ENCODE results near the gene LDLRAD4. TPM values are rescaled to one million over a fixed set of nuclear protein-coding genes. Genes with fewer than 3 reads are reported as not detected.

LDLRAD4 gene
- total RNA-seq, 1 experiment from 2014 or later, result 204 TPM

DNA sequence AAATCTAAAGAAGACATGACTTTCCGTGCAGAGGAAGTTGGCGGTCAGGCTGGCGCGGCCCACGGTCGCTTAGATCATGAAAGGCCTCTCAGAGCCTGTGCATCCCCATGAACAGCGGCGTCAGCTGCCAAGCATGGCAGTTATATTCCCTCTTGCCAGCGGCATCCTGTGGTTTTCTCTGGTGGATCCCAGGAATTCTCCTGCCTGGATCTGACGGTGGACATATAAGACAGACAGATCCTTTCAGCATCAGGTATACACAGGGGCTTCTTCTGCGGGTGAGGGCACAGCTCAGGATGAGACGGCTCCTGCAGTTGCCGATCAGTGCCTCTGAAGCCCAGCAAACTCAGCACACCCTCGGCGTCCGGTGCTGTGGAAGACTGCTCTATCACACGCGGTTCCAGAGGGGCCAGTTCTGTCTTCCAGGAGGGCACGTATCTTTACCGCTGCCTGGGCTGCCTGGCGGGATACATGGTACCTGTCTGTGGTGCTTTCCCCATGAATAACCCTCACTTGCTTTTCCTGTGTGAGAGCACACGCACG, 157.8 kb downstream of the LDLRAD4 start:
- Histone ChIP-seq H3K4me1 (ENCODE audit: low read length) (no peaks in the 10 kb centered on the region), H3K9me2 (replicated peaks; ENCODE audit: insufficient read depth, low read length) (no peaks in the 10 kb centered on the region), H3K36me3 (ENCODE audit: insufficient read depth, low read length) (no peaks in the 10 kb centered on the region), H2AFZ (ENCODE audit: low read length) (no peak overlapping the region), H3K27ac (ENCODE audit: low read length) (no peak overlapping the region), H4K20me1 (ENCODE audit: insufficient read depth, low read depth, low read length) (no peaks in the 10 kb centered on the region), H3K4me3 (ENCODE audit: low read length) (no peak overlapping the region), H3K79me2 (ENCODE audit: low read length) (no peaks in the 10 kb centered on the region), H3K27me3 (ENCODE audit: low read length) (no peaks in the 10 kb centered on the region), H3K4me2 (ENCODE audit: low read depth, low read length, poor library complexity, severe bottlenecking) (no peak overlapping the region), H3K9ac (ENCODE audit: low read length) (no peak overlapping the region), H3K9me3 (ENCODE audit: low read length) (no peaks in the 10 kb centered on the region)
- DNase-seq, result no peak

DNA sequence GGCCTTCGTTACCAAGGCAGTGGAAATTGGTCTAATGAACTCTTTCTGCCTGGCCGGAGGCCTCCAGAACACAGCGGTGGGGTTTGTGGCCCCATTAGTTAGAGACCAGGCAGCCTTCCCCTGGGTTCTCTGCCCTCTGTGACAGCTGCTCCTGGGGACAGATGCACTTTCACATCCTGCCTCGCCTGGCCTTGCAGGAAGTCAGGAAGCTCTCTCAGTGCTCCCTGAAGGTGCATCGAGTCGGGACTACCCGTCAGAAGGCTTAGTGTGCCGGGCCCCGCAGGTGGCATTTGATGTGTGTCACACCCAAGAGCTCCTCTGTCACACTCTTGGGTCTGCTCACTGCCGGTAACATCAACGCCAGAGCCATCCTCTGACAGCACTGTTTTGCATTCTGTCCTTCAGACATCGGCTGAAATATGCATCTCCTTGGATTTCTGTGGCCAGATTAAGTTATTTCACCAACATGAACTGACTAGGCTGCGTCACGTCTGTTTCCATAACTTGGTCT, 158.3 kb downstream of the LDLRAD4 start:
- Histone ChIP-seq H3K4me1 (ENCODE audit: low read length) (no peaks in the 10 kb centered on the region), H3K4me3 (ENCODE audit: low read length) (no peak overlapping the region), H3K9me2 (replicated peaks; ENCODE audit: insufficient read depth, low read length) (no peaks in the 10 kb centered on the region), H3K27me3 (ENCODE audit: low read length) (no peaks in the 10 kb centered on the region), H3K27ac (ENCODE audit: low read length) (no peak overlapping the region), H4K20me1 (ENCODE audit: insufficient read depth, low read depth, low read length) (no peaks in the 10 kb centered on the region), H3K79me2 (ENCODE audit: low read length) (no peaks in the 10 kb centered on the region), H3K9me3 (ENCODE audit: low read length) (no peaks in the 10 kb centered on the region), H3K4me2 (ENCODE audit: low read depth, low read length, poor library complexity, severe bottlenecking) (no peak overlapping the region), H2AFZ (ENCODE audit: low read length) (no peak overlapping the region), H3K9ac (ENCODE audit: low read length) (no peak overlapping the region), H3K36me3 (ENCODE audit: insufficient read depth, low read length) (no peaks in the 10 kb centered on the region)
- DNase-seq, result no peak

DNA sequence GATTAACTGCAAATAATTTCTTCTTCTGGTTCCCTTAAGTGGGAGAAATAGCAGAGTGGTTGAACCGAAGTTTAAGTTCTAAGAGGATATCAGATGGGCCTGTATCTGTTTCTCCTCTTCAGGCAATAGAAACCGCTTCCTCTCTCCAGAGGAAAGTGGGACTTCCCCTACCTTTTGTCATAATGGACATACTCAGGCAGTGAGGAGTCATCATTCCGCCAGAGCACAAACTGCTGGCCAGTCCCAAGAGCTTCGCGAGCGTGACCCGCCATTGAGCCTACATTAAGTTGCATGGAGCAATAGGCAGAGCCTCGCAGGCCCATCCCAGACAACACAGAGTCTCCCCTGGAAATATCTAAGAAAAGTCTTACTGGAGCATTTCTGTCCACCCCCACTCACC, 158.9 kb downstream of the LDLRAD4 start:
- Histone ChIP-seq H3K9me3 (ENCODE audit: low read length) (no peaks in the 10 kb centered on the region), H3K9me2 (replicated peaks; ENCODE audit: insufficient read depth, low read length) (no peaks in the 10 kb centered on the region), H3K9ac (ENCODE audit: low read length) (no peak overlapping the region), H3K27ac (ENCODE audit: low read length) (no peak overlapping the region), H3K36me3 (ENCODE audit: insufficient read depth, low read length) (no peaks in the 10 kb centered on the region), H3K4me1 (ENCODE audit: low read length) (no peaks in the 10 kb centered on the region), H3K4me2 (ENCODE audit: low read depth, low read length, poor library complexity, severe bottlenecking) (no peak overlapping the region), H3K79me2 (ENCODE audit: low read length) (no peaks in the 10 kb centered on the region), H4K20me1 (ENCODE audit: insufficient read depth, low read depth, low read length) (no peaks in the 10 kb centered on the region), H3K27me3 (ENCODE audit: low read length) (no peaks in the 10 kb centered on the region), H2AFZ (ENCODE audit: low read length) (no peak overlapping the region), H3K4me3 (ENCODE audit: low read length) (no peak overlapping the region)
- no peak for DNase-seq

DNA sequence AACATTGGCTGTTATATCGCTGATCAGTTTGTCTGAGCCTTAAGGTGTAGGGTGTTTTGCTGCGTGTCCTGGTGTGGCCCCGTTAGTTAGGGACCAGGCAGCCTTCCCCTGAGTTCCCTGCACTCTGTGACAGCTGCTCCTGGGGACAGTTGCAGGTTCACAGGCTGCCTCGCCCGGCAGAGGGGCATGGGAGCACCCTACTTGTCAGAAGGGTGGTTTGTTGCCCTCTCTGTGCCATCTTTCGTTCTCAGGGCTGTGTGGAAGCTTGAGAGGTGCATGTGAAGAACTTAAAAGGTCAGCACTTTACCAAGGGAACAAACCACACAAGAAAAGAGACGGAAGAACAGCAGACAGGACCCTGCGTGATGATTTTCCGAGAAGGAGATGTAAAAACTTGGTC, 159.6 kb downstream of the LDLRAD4 start:
- Histone ChIP-seq H3K9ac (ENCODE audit: low read length) (no peak overlapping the region), H3K4me1 (ENCODE audit: low read length) (no peaks in the 10 kb centered on the region), H2AFZ (ENCODE audit: low read length) (no peak overlapping the region), H3K9me3 (ENCODE audit: low read length) (no peaks in the 10 kb centered on the region), H3K4me3 (ENCODE audit: low read length) (no peak overlapping the region), H4K20me1 (ENCODE audit: insufficient read depth, low read depth, low read length) (no peaks in the 10 kb centered on the region), H3K36me3 (ENCODE audit: insufficient read depth, low read length) (no peaks in the 10 kb centered on the region), H3K27me3 (ENCODE audit: low read length) (no peaks in the 10 kb centered on the region), H3K27ac (ENCODE audit: low read length) (no peak overlapping the region), H3K9me2 (replicated peaks; ENCODE audit: insufficient read depth, low read length) (no peaks in the 10 kb centered on the region), H3K4me2 (ENCODE audit: low read depth, low read length, poor library complexity, severe bottlenecking) (no peak overlapping the region), H3K79me2 (ENCODE audit: low read length) (no peaks in the 10 kb centered on the region)
- DNase-seq, result no peak

- Histone ChIP-seq H3K9me3 (ENCODE audit: low read length) (no peaks in the 10 kb centered on the region), H3K4me2 (ENCODE audit: low read depth, low read length, poor library complexity, severe bottlenecking) (no peak overlapping the region), H3K9me2 (replicated peaks; ENCODE audit: insufficient read depth, low read length) (no peaks in the 10 kb centered on the region), H3K36me3 (ENCODE audit: insufficient read depth, low read length) (no peaks in the 10 kb centered on the region), H3K27ac (ENCODE audit: low read length) (no peak overlapping the region), H4K20me1 (ENCODE audit: insufficient read depth, low read depth, low read length) (no peaks in the 10 kb centered on the region), H2AFZ (ENCODE audit: low read length) (no peak overlapping the region), H3K4me1 (ENCODE audit: low read length) (no peaks in the 10 kb centered on the region), H3K79me2 (ENCODE audit: low read length) (no peaks in the 10 kb centered on the region), H3K9ac (ENCODE audit: low read length) (no peak overlapping the region), H3K27me3 (ENCODE audit: low read length) (no peaks in the 10 kb centered on the region), H3K4me3 (ENCODE audit: low read length) (no peak overlapping the region)
- DNase-seq, result no peak
Measured at GRCh38 chr18:13379062-13379865, 160.7 kb downstream of the LDLRAD4 start.

DNA sequence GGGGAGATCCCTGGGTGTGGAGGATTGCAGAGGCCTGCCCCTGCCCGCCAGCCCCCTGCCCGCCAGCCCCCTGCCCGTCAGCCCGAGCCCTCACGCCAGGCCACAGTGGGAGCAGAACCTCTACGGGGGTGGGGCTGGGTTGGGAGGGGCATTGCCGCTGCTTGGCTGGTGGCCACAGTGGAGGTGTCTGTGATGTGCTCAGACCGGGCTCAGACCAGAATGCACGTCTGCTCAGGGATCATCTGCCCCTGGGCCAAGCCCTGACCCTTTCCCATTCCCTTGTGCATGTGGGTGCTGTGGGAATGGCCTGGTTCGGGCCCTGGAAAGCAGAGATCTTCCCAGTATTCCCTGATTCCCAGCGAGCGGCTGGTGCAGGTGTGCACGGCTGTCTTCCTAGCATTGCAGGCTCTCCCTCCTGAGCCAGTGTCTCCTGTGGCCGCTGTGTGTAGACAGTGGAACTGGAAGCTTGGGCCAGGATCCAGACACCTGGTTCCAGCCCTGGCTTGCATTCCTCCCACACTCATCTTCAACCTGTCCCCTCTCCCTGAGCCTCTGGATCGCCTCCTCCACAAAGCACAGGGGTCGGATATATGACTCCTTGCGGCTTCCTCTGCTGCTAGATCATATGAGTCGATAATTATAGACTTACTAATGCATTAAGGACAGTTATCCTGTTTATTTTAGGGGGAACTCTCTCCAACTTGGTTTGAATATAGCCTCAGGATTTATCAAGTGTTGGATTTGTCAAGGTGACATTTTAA, 161.6 kb downstream of the LDLRAD4 start:
- no peaks in the 10 kb centered on the region for H3K4me1 ChIP-seq (ENCODE audit: low read length)
- no peak overlapping the region for H3K4me3 ChIP-seq (ENCODE audit: low read length)
- H3K36me3 ChIP-seq (ENCODE audit: insufficient read depth, low read length), result no peaks in the 10 kb centered on the region
- no peak overlapping the region for H3K9ac ChIP-seq (ENCODE audit: low read length)
- H3K9me2 ChIP-seq (replicated peaks; ENCODE audit: insufficient read depth, low read length), result no peaks in the 10 kb centered on the region
- no peaks in the 10 kb centered on the region for H3K27me3 ChIP-seq (ENCODE audit: low read length)
- H3K79me2 ChIP-seq (ENCODE audit: low read length), result no peaks in the 10 kb centered on the region
- H4K20me1 ChIP-seq (ENCODE audit: insufficient read depth, low read depth, low read length), result no peaks in the 10 kb centered on the region
- no peaks in the 10 kb centered on the region for H3K9me3 ChIP-seq (ENCODE audit: low read length)
- DNase-seq, result no peak
- H3K4me2 ChIP-seq (ENCODE audit: low read depth, low read length, poor library complexity, severe bottlenecking), result no peak overlapping the region
- no peak overlapping the region for H3K27ac ChIP-seq (ENCODE audit: low read length)
- H2AFZ ChIP-seq (ENCODE audit: low read length), result no peak overlapping the region

- DNase-seq, result no peak
- Histone ChIP-seq H3K79me2 (ENCODE audit: low read length) (no peaks in the 10 kb centered on the region), H4K20me1 (ENCODE audit: insufficient read depth, low read depth, low read length) (no peaks in the 10 kb centered on the region), H3K4me3 (ENCODE audit: low read length) (no peak overlapping the region), H3K9me3 (ENCODE audit: low read length) (no peaks in the 10 kb centered on the region), H3K36me3 (ENCODE audit: insufficient read depth, low read length) (no peaks in the 10 kb centered on the region), H3K27me3 (ENCODE audit: low read length) (no peaks in the 10 kb centered on the region), H3K27ac (ENCODE audit: low read length) (no peak overlapping the region), H3K4me1 (ENCODE audit: low read length) (no peaks in the 10 kb centered on the region), H3K9me2 (replicated peaks; ENCODE audit: insufficient read depth, low read length) (no peaks in the 10 kb centered on the region), H2AFZ (ENCODE audit: low read length) (no peak overlapping the region), H3K4me2 (ENCODE audit: low read depth, low read length, poor library complexity, severe bottlenecking) (no peak overlapping the region), H3K9ac (ENCODE audit: low read length) (no peak overlapping the region)
Measured at GRCh38 chr18:13380691-13381070, 162.1 kb downstream of the LDLRAD4 start.

DNA sequence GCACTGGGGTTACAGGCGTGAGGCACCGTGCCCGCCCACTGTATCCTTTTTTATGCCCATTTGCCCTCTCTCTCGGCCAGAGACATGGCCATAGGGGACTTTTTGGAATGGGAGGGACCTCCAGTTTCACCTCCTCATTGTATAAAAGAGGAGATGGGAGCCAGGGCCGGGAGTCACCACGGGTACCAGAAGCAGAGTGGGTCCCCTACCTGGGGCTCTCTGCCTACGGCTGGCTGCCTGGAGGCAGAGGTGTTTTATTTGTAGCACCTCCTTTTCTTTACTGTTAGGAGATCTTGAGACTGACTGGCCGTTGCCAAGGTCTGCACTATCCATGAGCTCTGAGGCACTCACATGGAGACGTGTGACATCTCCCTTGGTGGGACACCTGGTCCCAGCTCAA, 162.8 kb downstream of the LDLRAD4 start:
- no peak overlapping the region for H2AFZ ChIP-seq (ENCODE audit: low read length)
- H3K27ac ChIP-seq (ENCODE audit: low read length), result no peak overlapping the region
- no peak overlapping the region for H3K4me3 ChIP-seq (ENCODE audit: low read length)
- H3K9me3 ChIP-seq (ENCODE audit: low read length), result no peaks in the 10 kb centered on the region
- H3K4me1 ChIP-seq (ENCODE audit: low read length), result no peaks in the 10 kb centered on the region
- H3K9me2 ChIP-seq (replicated peaks; ENCODE audit: insufficient read depth, low read length), result no peaks in the 10 kb centered on the region
- no peaks in the 10 kb centered on the region for H3K27me3 ChIP-seq (ENCODE audit: low read length)
- no peaks in the 10 kb centered on the region for H4K20me1 ChIP-seq (ENCODE audit: insufficient read depth, low read depth, low read length)
- DNase-seq, result no peak
- H3K36me3 ChIP-seq (ENCODE audit: insufficient read depth, low read length), result no peaks in the 10 kb centered on the region
- no peak overlapping the region for H3K4me2 ChIP-seq (ENCODE audit: low read depth, low read length, poor library complexity, severe bottlenecking)
- no peak overlapping the region for H3K9ac ChIP-seq (ENCODE audit: low read length)
- no peaks in the 10 kb centered on the region for H3K79me2 ChIP-seq (ENCODE audit: low read length)

Measured in Karpas-422 (cell line).